Naive thymus-derived CD4-positive, alpha-beta T cell (primary cell): ENCODE data around the gene RAPGEF6. TPM values are rescaled to one million over a fixed set of nuclear protein-coding genes. Genes with fewer than 3 reads are reported as not detected.

Experiments used
- ATAC-seq: fragments of 150-1000 bp; cut with Tn5 transposase; 2 replicates; pipeline ENCODE4 v1.10.0; 2021; ENCODE audit warnings: mild to moderate bottlenecking, moderate library complexity
- CTCF ChIA-PET: fragments of 350-600 bp; sonication (Branson Sonifier 250); formaldehyde crosslinking; loops from one replicate; lab custom pipeline; 2021; ENCODE audit warnings: antibody characterized with exemption; lab: Charles Lee
- POLR2A ChIA-PET: fragments of 350-600 bp; sonication (Branson Sonifier 250); formaldehyde crosslinking; loops from one replicate; lab custom pipeline; 2021; ENCODE audit warnings: antibody characterized with exemption, inconsistent platforms; lab: Charles Lee
- DNase-seq, 9 donors: peaks; one replicate each; pipeline versions ENCODE4 v3.0.0 to v3.0.0-alpha.2; 2020 to 2022; ENCODE audit warnings: mixed read lengths in 1 of 9
- H3K27ac ChIP-seq: one replicate; pipeline ENCODE4 v1.7.0; 2013; ENCODE audit warnings: mild to moderate bottlenecking, low read depth, low read length, moderate library complexity
- H3K27me3 ChIP-seq, 2 donors: one replicate each; pipeline ENCODE4 v1.7.0; 2013; ENCODE audit warnings: low read length in 2 of 2, mild to moderate bottlenecking in 2 of 2, moderate library complexity in 2 of 2; ENCODE audit not compliant: control insufficient read depth in 2 of 2, insufficient read depth in 2 of 2
- H3K36me3 ChIP-seq, 3 experiments: 1 replicate in 2 of 3; 2 replicates in 1 of 3; pipeline ENCODE4 v1.7.0; 2013; ENCODE audit warnings: low read length in 3 of 3, mild to moderate bottlenecking in 3 of 3, moderate library complexity in 1 of 3; ENCODE audit not compliant: insufficient read depth in 3 of 3, control insufficient read depth in 2 of 3
- H3K4me1 ChIP-seq, 2 donors: one replicate each; pipeline ENCODE4 v1.7.0; 2013; ENCODE audit warnings: low read length in 2 of 2, mild to moderate bottlenecking in 2 of 2, moderate library complexity in 1 of 2; ENCODE audit not compliant: control insufficient read depth in 2 of 2, insufficient read depth in 2 of 2
- H3K4me3 ChIP-seq: 2 replicates; pipeline ENCODE4 v1.7.0; 2013; ENCODE audit warnings: mild to moderate bottlenecking, low read length
- H3K9me3 ChIP-seq, 3 experiments: 1 replicate in 2 of 3; 2 replicates in 1 of 3; pipeline ENCODE4 v1.7.0; 2013; ENCODE audit warnings: low read length in 3 of 3; ENCODE audit not compliant: control insufficient read depth in 2 of 3
- H3K27ac Mint-ChIP-seq, 9 donors: one replicate each; pipeline ENCODE4 v1.8.0; 2020 to 2022; ENCODE audit warnings: mixed read lengths in 9 of 9, mild to moderate bottlenecking in 8 of 9, moderate library complexity in 5 of 9, inconsistent platforms in 2 of 9
- H3K27me3 Mint-ChIP-seq, 5 donors: one replicate each; pipeline ENCODE4 v1.8.0; 2021 to 2022; ENCODE audit warnings: mixed read lengths in 5 of 5, mild to moderate bottlenecking in 1 of 5
- H3K36me3 Mint-ChIP-seq, 5 donors: one replicate each; pipeline ENCODE4 v1.8.0; 2020 to 2022; ENCODE audit warnings: mixed read lengths in 5 of 5, mild to moderate bottlenecking in 3 of 5, inconsistent platforms in 1 of 5
- H3K4me1 Mint-ChIP-seq, 7 donors: one replicate each; pipeline ENCODE4 v1.8.0; 2020 to 2022; ENCODE audit warnings: mixed read lengths in 7 of 7, mild to moderate bottlenecking in 3 of 7, inconsistent platforms in 1 of 7
- H3K4me3 Mint-ChIP-seq, 10 donors: one replicate each; pipeline ENCODE4 v1.8.0; 2020 to 2022; ENCODE audit warnings: mild to moderate bottlenecking in 10 of 10, mixed read lengths in 10 of 10, moderate library complexity in 6 of 10, inconsistent platforms in 2 of 10
- H3K9me3 Mint-ChIP-seq, 11 donors: one replicate each; pipeline ENCODE4 v1.8.0; 2020 to 2022; ENCODE audit warnings: mixed read lengths in 11 of 11, mild to moderate bottlenecking in 4 of 11, inconsistent platforms in 1 of 11, moderate library complexity in 1 of 11
- intact Hi-C, 2 donors: fragments of 100-400 bp; cut with micrococcal nuclease; formaldehyde crosslinking; loops; one replicate each; pipeline ENCODE4 v1.15.1; 2023
- polyA plus RNA-seq, 2 donors: library from polyadenylated mRNA; unstranded; fragments of 300-500 nt; fragmentation: Illumina TruSeq; gene quantifications; one replicate each; pipeline ENCODE4 v1.2.3, GENCODE V29; 2021
- total RNA-seq, 6 experiments: library from RNA in 5 of 6; stranded (reverse) in 5 of 6; gene quantifications; 1 replicate in 5 of 6; 2 replicates in 1 of 6; pipeline ENCODE4 v1.2.3 and lab custom pipeline; 2021 to 2026

RAPGEF6 gene
- total and polyA plus RNA-seq, 7 experiments from 2014 or later: 36.7 to 186 (median 90.8) TPM

DNA sequence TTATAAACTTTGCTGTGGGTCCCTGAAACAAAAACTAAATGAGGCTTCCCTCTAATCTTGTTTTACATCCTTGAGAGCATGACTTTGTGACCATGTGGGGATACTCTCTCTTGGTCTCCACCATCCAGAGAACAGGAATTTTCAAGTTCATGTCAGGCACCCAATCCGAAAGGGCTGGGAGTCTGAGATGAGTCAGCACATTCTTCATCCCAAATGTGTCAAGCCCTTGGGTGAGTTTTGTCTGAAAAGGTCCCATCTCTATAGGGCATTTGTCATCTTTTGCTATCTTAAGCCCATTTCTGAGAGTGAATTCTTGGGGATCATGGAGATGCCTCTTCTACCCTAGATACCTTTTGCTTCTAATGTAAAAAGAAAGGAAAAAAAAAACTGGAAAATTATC lies 26.9 kb upstream of the RAPGEF6 start:
- no peaks in the 10 kb centered on the region for H3K27me3 Mint-ChIP-seq

DNA sequence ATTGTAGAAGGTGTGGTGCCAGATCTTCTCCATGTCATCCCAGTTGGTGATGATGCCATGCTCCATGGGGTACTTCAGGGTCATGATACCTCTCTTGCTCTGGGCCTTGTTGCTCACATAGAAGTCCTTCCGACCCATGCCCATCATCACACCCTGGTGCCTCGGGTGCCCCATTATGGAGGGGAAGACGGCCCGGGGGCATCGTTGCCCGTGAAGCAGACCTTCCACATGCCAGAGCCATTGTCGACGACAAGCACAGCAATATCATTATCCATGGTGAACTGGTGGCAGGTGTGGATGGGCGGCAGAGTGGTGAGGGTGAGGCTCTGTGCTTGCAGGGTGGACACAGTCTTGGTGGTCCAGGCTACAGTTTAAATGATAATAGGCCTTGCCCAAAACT lies 24.8 kb upstream of the RAPGEF6 start:
- Histone ChIP-seq H3K27me3 (no peaks in the 10 kb centered on the region), H3K4me3 (no peak overlapping the region), H3K4me1 (no peaks in the 10 kb centered on the region), H3K9me3 (peaks cover 0 to 12% (median 0%) of the 10 kb centered on the region in 3 experiments), H3K27ac (no peak overlapping the region), H3K36me3 (peaks cover 0 to 41% (median 0%) of the 10 kb centered on the region in 3 experiments)
- ChIA-PET CTCF (no interaction called here), POLR2A (interaction anchor here (0.6 kb wide), 3 partner anchors 70 to 1963 kb away, joined by 3 to 4 read pairs (median 3); no protein-coding TSS in a partner anchor)
- no peak for ATAC-seq
- peaks cover 3 to 22% (median 4%) of the 10 kb centered on the region in 7 donors for H3K4me1 Mint-ChIP-seq
- H3K36me3 Mint-ChIP-seq: peaks cover 17 to 71% (median 57%) of the 10 kb centered on the region in 5 donors
- no peaks in the 10 kb centered on the region for H3K27me3 Mint-ChIP-seq
- no peak for DNase-seq
- peaks cover 0 to 35% (median 8%) of the 10 kb centered on the region in 11 donors for H3K9me3 Mint-ChIP-seq
- H3K4me3 Mint-ChIP-seq: no peak overlapping the region
- intact Hi-C loops: no loop called here
- peak overlapping the region in 1 of 9 donors; percentile 48 for H3K27ac Mint-ChIP-seq

More for the DNA sequence above, 26.9 kb upstream of the RAPGEF6 start:
- Mint-ChIP-seq H3K36me3 (peaks cover 17 to 70% (median 59%) of the 10 kb centered on the region in 5 donors), H3K4me1 (peaks cover 0 to 8% (median 3%) of the 10 kb centered on the region in 7 donors), H3K27ac (peak overlapping the region in 1 of 9 donors; percentile 9), H3K9me3 (peaks cover 0 to 35% (median 8%) of the 10 kb centered on the region in 11 donors), H3K4me3 (no peak overlapping the region)
- peaks cover 0 to 12% (median 0%) of the 10 kb centered on the region in 3 experiments for H3K9me3 ChIP-seq
- no peaks in the 10 kb centered on the region for H3K27me3 ChIP-seq
- ChIA-PET POLR2A (interaction anchor here (0.6 kb wide), 1 partner anchor 11 kb away, joined by 3 read pairs; no protein-coding TSS in a partner anchor), CTCF (no interaction called here)
- H3K4me1 ChIP-seq: no peaks in the 10 kb centered on the region
- ATAC-seq: no peak
- H3K4me3 ChIP-seq: no peak overlapping the region
- DNase-seq: no peak
- H3K36me3 ChIP-seq: peaks cover 0 to 41% (median 0%) of the 10 kb centered on the region in 3 experiments
- no peak overlapping the region for H3K27ac ChIP-seq
- intact Hi-C loops: no loop called here

DNA sequence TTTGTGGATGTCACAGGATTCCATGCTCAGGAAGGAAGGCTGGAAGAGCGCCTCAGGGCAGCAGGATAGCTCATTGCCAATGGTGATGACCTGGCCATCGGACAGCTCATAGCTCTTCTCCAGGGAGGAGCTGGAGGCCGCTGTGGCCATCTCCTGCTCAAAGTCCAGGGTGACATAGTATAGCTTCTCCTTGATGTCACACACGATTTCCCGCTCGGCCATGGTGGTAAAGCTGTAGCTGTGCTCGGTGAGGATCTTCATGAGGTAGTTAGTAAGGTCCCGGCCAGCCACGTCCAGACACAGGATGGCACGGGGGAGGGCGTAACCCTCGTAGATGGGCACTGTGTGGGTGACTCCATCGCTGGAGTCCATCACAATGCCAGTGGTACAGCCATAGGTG lies 24.3 kb upstream of the RAPGEF6 start:
- intact Hi-C loops: no loop called here
- H3K27me3 Mint-ChIP-seq: no peaks in the 10 kb centered on the region
- ATAC-seq (no peak), DNase-seq (no peak)
- H3K36me3 ChIP-seq: peaks cover 0 to 41% (median 0%) of the 10 kb centered on the region in 3 experiments
- no peak overlapping the region for H3K27ac ChIP-seq
- CTCF ChIA-PET: no interaction called here
- peaks cover 3 to 22% (median 7%) of the 10 kb centered on the region in 7 donors for H3K4me1 Mint-ChIP-seq
- H3K4me1 ChIP-seq: no peaks in the 10 kb centered on the region
- H3K36me3 Mint-ChIP-seq: peaks cover 17 to 76% (median 60%) of the 10 kb centered on the region in 5 donors
- H3K27ac Mint-ChIP-seq: no peak overlapping the region
- H3K4me3 Mint-ChIP-seq: no peak overlapping the region
- H3K4me3 ChIP-seq: no peak overlapping the region
- no peaks in the 10 kb centered on the region for H3K27me3 ChIP-seq
- H3K9me3 ChIP-seq: peaks cover 0 to 12% (median 0%) of the 10 kb centered on the region in 3 experiments
- POLR2A ChIA-PET: no interaction called here
- H3K9me3 Mint-ChIP-seq: peaks cover 0 to 35% (median 8%) of the 10 kb centered on the region in 11 donors

DNA sequence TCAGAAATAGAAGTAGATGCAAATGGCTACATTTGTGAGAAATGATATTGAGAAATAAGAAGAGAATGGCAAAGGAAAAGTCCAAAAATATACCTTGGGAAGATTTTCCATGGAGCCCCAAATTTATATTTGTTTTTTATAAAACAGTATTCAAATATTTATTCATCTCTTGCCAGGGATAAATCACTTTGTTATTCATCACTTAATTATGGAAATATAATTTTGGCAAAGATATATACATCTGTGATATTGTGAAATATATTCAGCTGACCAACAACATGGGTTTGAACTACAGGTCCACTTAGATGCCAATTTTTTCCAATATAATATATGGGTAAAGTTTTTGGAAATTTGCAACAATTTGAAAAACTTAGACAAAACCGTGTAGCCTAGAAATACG lies 19.7 kb upstream of the RAPGEF6 start:
- H3K4me3 Mint-ChIP-seq: no peak overlapping the region
- Histone ChIP-seq H3K4me1 (no peaks in the 10 kb centered on the region), H3K27me3 (no peaks in the 10 kb centered on the region), H3K27ac (no peak overlapping the region), H3K36me3 (peaks cover 0 to 23% (median 5%) of the 10 kb centered on the region in 3 experiments), H3K9me3 (no peaks in the 10 kb centered on the region), H3K4me3 (no peak overlapping the region)
- POLR2A ChIA-PET: no interaction called here
- CTCF ChIA-PET: interaction anchor here (0.5 kb wide), 1 partner anchor 236 kb away, joined by 4 read pairs; no protein-coding TSS in a partner anchor
- intact Hi-C loops: no loop called here
- no peak for ATAC-seq
- peaks cover 0 to 9% (median 0%) of the 10 kb centered on the region in 11 donors for H3K9me3 Mint-ChIP-seq
- peaks cover 3 to 22% (median 9%) of the 10 kb centered on the region in 7 donors for H3K4me1 Mint-ChIP-seq
- peak overlapping the region in 2 of 9 donors; percentile 9 to 61 for H3K27ac Mint-ChIP-seq
- no peak for DNase-seq
- peaks cover 12 to 63% (median 47%) of the 10 kb centered on the region in 5 donors for H3K36me3 Mint-ChIP-seq
- no peaks in the 10 kb centered on the region for H3K27me3 Mint-ChIP-seq

DNA sequence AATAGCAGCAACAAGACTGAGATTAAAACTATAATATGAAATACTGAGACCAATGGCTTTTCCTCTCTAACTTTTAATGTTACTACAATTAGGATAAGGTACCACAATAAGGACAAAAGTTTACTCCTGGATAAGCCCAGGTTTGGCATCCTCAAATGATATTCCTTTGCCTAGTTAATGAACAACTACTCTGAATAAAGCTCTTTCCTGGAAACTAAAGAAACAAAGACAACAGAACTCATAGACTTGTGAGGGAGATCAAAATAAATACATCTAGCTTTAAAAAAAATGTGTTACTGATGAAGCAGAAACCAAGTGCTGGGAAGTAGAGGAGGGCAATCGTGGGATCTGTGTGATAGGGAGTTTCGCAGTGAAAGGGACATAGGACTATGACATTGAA lies 19.3 kb upstream of the RAPGEF6 start:
- H3K4me1 ChIP-seq: no peaks in the 10 kb centered on the region
- Mint-ChIP-seq H3K36me3 (peaks cover 9 to 61% (median 45%) of the 10 kb centered on the region in 5 donors), H3K4me1 (peaks cover 3 to 22% (median 9%) of the 10 kb centered on the region in 7 donors), H3K4me3 (no peak overlapping the region), H3K27ac (peak overlapping the region in 2 of 9 donors; percentile 9 to 61), H3K9me3 (peaks cover 0 to 5% (median 0%) of the 10 kb centered on the region in 11 donors), H3K27me3 (no peaks in the 10 kb centered on the region)
- no peaks in the 10 kb centered on the region for H3K9me3 ChIP-seq
- H3K27me3 ChIP-seq: no peaks in the 10 kb centered on the region
- intact Hi-C loops: no loop called here
- DNase-seq (no peak), ATAC-seq (no peak)
- CTCF ChIA-PET: no interaction called here
- POLR2A ChIA-PET: no interaction called here
- H3K4me3 ChIP-seq: no peak overlapping the region
- H3K36me3 ChIP-seq: peaks cover 0 to 18% (median 5%) of the 10 kb centered on the region in 3 experiments
- no peak overlapping the region for H3K27ac ChIP-seq

DNA sequence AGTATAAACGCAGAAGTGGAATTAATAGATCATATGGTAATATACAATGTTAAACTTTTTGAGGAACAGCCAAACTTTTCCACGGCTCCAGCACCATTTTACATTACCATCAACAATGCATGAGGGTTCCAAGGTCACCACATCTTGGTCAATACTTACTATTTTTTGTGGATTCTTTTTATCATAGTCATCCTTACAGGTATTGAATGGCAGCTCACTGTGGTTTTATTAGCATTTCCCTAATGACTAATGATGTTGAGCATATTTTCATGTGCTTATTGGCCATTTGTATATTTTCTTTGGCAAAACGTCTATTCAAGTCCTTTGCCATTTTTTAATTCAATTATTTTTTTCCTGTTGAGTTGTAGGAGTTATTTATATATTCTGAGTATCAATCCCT lies 14.1 kb upstream of the RAPGEF6 start:
- peaks cover 4 to 54% (median 48%) of the 10 kb centered on the region in 5 donors for H3K36me3 Mint-ChIP-seq
- no peak overlapping the region for H3K27ac Mint-ChIP-seq
- no peak overlapping the region for H3K4me3 Mint-ChIP-seq
- Histone ChIP-seq H3K27ac (no peak overlapping the region), H3K36me3 (peaks cover 0 to 18% (median 5%) of the 10 kb centered on the region in 3 experiments), H3K9me3 (no peaks in the 10 kb centered on the region), H3K4me3 (no peak overlapping the region), H3K27me3 (no peaks in the 10 kb centered on the region), H3K4me1 (no peaks in the 10 kb centered on the region)
- ChIA-PET POLR2A (no interaction called here), CTCF (interaction anchor here (1.2 kb wide), 1 partner anchor 13 kb away, joined by 3 read pairs; no protein-coding TSS in a partner anchor)
- peaks cover 0 to 2% (median 0%) of the 10 kb centered on the region in 7 donors for H3K4me1 Mint-ChIP-seq
- DNase-seq (no peak), ATAC-seq (no peak)
- no peaks in the 10 kb centered on the region for H3K9me3 Mint-ChIP-seq
- no peaks in the 10 kb centered on the region for H3K27me3 Mint-ChIP-seq
- intact Hi-C loops: no loop called here
